NCI-H82 treated with DMSO at 0.1 percent for 48 hours (cell line): ENCODE data around the gene NEK6.

Experiments
- DNase-seq: peaks from one replicate; lab custom pipeline; 2025; ENCODE audit not compliant: unreplicated experiment; lab: John Stamatoyannopoulos, UW

NEK6 gene

GRCh38 chr9:124274738-124275137 lies 17.0 kb downstream of the NEK6 start:
- DNase-seq = no peak

GRCh38 chr9:124277420-124277819 lies 19.7 kb downstream of the NEK6 start:
- no peak for DNase-seq

GRCh38 chr9:124278054-124278540 lies 20.3 kb downstream of the NEK6 start:
- no peak for DNase-seq

GRCh38 chr9:124279531-124280175 lies 21.9 kb downstream of the NEK6 start:
- no peak for DNase-seq

GRCh38 chr9:124280176-124280691 lies 22.5 kb downstream of the NEK6 start:
- DNase-seq = no peak

GRCh38 chr9:124281931-124282371 lies 24.2 kb downstream of the NEK6 start:
- no peak for DNase-seq

GRCh38 chr9:124282442-124283227 lies 24.9 kb downstream of the NEK6 start:
- DNase-seq = no peak

- DNase-seq = no peak
Observed at GRCh38 chr9:124283228-124283814, 25.6 kb downstream of the NEK6 start.

- DNase-seq = no peak
Observed at GRCh38 chr9:124284237-124284831, 26.6 kb downstream of the NEK6 start.

GRCh38 chr9:124284940-124285441 lies 27.2 kb downstream of the NEK6 start:
- no peak for DNase-seq

GRCh38 chr9:124285490-124285889 lies 27.7 kb downstream of the NEK6 start:
- no peak for DNase-seq

- no peak for DNase-seq
Observed at GRCh38 chr9:124285903-124286291, 28.1 kb downstream of the NEK6 start.

GRCh38 chr9:124286292-124286931 lies 28.7 kb downstream of the NEK6 start:
- DNase-seq = no peak

GRCh38 chr9:124290053-124290591 lies 32.4 kb downstream of the NEK6 start:
- DNase-seq = no peak

GRCh38 chr9:124290743-124291554 lies 33.2 kb downstream of the NEK6 start:
- no peak for DNase-seq

GRCh38 chr9:124291801-124292396 lies 34.1 kb downstream of the NEK6 start:
- DNase-seq = no peak

- DNase-seq = no peak
Observed at GRCh38 chr9:124292696-124293593, 35.2 kb downstream of the NEK6 start.
